K562 (cell line): Measurements from ENCODE around the gene EPHA4. TPM values are rescaled to one million over a fixed set of nuclear protein-coding genes. Genes with fewer than 3 reads are reported as not detected.

Source experiments
- ATAC-seq: fragments of 200-7000 bp; cut with Tn5 transposase; 3 replicates; pipeline ENCODE4 v1.9.1; 2020; ENCODE audit warnings: moderate library complexity
- BruUV-seq: library from RNA; stranded (reverse); fragments of 400-500 nt; replicated peaks from 2 replicates; lab custom pipeline; 2021; lab: Mats Ljungman, UMichigan
- CTCF ChIA-PET: fragments of 300-600 bp; formaldehyde crosslinking; extraction: SDS; loops from one replicate; lab custom pipeline; 2021; ENCODE audit warnings: low intra/inter-chr PET ratio; lab: Yijun Ruan, JAX
- POLR2A ChIA-PET: fragments of 300-600, 350-650 bp; sonication (Branson Sonifier 250); formaldehyde crosslinking; extraction: SDS; loops from one replicate; lab custom pipeline; 2021; ENCODE audit warnings: antibody characterized with exemption, inconsistent platforms; lab: Yijun Ruan, JAX
- DNase-seq, 4 experiments: peaks; one replicate each; pipeline versions ENCODE4 v3.0.0 to v3.0.0-alpha.2; 2011 to 2018; ENCODE audit warnings: low spot score in 3 of 4, mixed read lengths in 3 of 4; ENCODE audit errors: extremely low read depth in 1 of 4
- FAIRE-seq: peaks from 2 replicates; lab custom pipeline; 2011; peaks lifted over from hg19 to GRCh38; lab: Jason Lieb, UNC
- H2AFZ ChIP-seq: 2 replicates; pipeline ENCODE4 v1.6.0; 2011; ENCODE audit warnings: low read depth, low read length, control low read depth, inconsistent platforms
- H3K27ac ChIP-seq: fragments of 200-600 bp; 3 replicates; pipeline ENCODE4 v1.8.0; 2011; ENCODE audit warnings: low read depth, mild to moderate bottlenecking, control low read depth, inconsistent platforms, low read length, moderate library complexity, mixed read lengths; ENCODE audit errors: extremely low read depth
- H3K27me3 ChIP-seq, 2 experiments: fragments of 300-600 bp in 1 of 2; 2 replicates in 1 of 2; 3 replicates in 1 of 2; pipeline versions ENCODE4 v1.6.0 to v1.8.0; 2011; ENCODE audit warnings: inconsistent platforms in 2 of 2, low read length in 2 of 2, mild to moderate bottlenecking in 1 of 2, mixed read lengths in 1 of 2, moderate library complexity in 1 of 2; ENCODE audit not compliant: control insufficient read depth in 2 of 2, insufficient read depth in 2 of 2
- H3K36me3 ChIP-seq: fragments of 300-600 bp; 3 replicates; pipeline ENCODE4 v1.8.0; 2011; ENCODE audit warnings: mild to moderate bottlenecking, low read length, inconsistent platforms; ENCODE audit not compliant: control insufficient read depth, insufficient read depth
- H3K4me1 ChIP-seq, 2 experiments: fragments of 200-600 bp in 1 of 2; replicated peaks in 1 of 2; 2 replicates in 1 of 2; 3 replicates in 1 of 2; pipeline versions ENCODE4 v1.5.1 to v1.8.0; 2011; ENCODE audit warnings: inconsistent platforms in 2 of 2, low read length in 2 of 2, mild to moderate bottlenecking in 1 of 2, mixed read lengths in 1 of 2, moderate library complexity in 1 of 2; ENCODE audit not compliant: control insufficient read depth in 2 of 2, insufficient read depth in 2 of 2
- H3K4me2 ChIP-seq: 2 replicates; pipeline ENCODE4 v1.6.1; 2011; ENCODE audit warnings: low read length, control low read depth, inconsistent platforms, mixed read lengths; ENCODE audit not compliant: insufficient read depth
- H3K4me3 ChIP-seq: fragments of 200-600 bp; sonication (generic), shearing (Covaris generic); 2 replicates; pipeline ENCODE4 v1.5.1; 2016; ENCODE audit warnings: control low read depth, inconsistent platforms
- H3K79me2 ChIP-seq: fragments of 200-600 bp; 3 replicates; pipeline ENCODE4 v1.8.0; 2011; ENCODE audit warnings: low read length, inconsistent platforms; ENCODE audit not compliant: control insufficient read depth, insufficient read depth
- H3K9ac ChIP-seq, 2 experiments: 2 replicates each; pipeline versions ENCODE4 v1.6.0 to v1.6.1; 2011; ENCODE audit warnings: low read depth in 2 of 2, low read length in 2 of 2, control low read depth in 1 of 2, inconsistent platforms in 1 of 2, mild to moderate bottlenecking in 1 of 2, mixed read lengths in 1 of 2; ENCODE audit not compliant: insufficient read depth in 1 of 2
- H3K9me1 ChIP-seq: one replicate; pipeline ENCODE4 v1.6.0; 2011; ENCODE audit warnings: inconsistent platforms, mild to moderate bottlenecking, low read length, moderate library complexity; ENCODE audit not compliant: control insufficient read depth, insufficient read depth
- H3K9me3 ChIP-seq: replicated peaks from 2 replicates; pipeline ENCODE4 v1.5.1; 2011; ENCODE audit warnings: low read depth, low read length, inconsistent platforms; ENCODE audit not compliant: control insufficient read depth, insufficient read depth
- H4K20me1 ChIP-seq: replicated peaks from 2 replicates; pipeline ENCODE4 v1.6.1; 2011; ENCODE audit warnings: low read length, inconsistent platforms, mixed read lengths; ENCODE audit not compliant: control insufficient read depth, insufficient read depth
- CEBPG ChIP-seq, 3 experiments: fragments of 200-800 bp in 1 of 3; sonication (Bioruptor generic) in 1 of 3; sonication (generic) in 1 of 3; formaldehyde crosslinking in 1 of 3; IDR thresholded peaks in 2 of 3; conservative IDR thresholded peaks in 1 of 3; 2 replicates each; pipeline versions ENCODE4 v1.6.1 to v1.8.0; 2016 to 2022; ENCODE audit warnings: missing compliant biosample characterization in 2 of 3, missing genetic modification characterization in 2 of 3, mild to moderate bottlenecking in 1 of 3, missing genetic modification reagents in 1 of 3
- MEF2D ChIP-seq: conservative IDR thresholded peaks from 2 replicates; pipeline ENCODE4 v1.6.1; 2016; ENCODE audit warnings: low read depth, missing genetic modification characterization, missing compliant biosample characterization
- SMAD4 ChIP-seq: fragments of 250-450 bp; sonication (Bioruptor Pico); conservative IDR thresholded peaks from 2 replicates; pipeline ENCODE4 v1.8.0; 2021; ENCODE audit warnings: inconsistent platforms, mild to moderate bottlenecking, moderate library complexity
- ZNF174 ChIP-seq: fragments of 250-450 bp; sonication (Bioruptor Pico); IDR thresholded peaks from 2 replicates; pipeline ENCODE4 v1.4.0; 2020; ENCODE audit warnings: mild to moderate bottlenecking
- WGBS: fragments of 100-300 bp; shearing (Covaris generic); methylation state at CpG from one replicate; pipeline ENCODE4 v1.1.6; 2016; ENCODE audit warnings: low coverage, mixed read lengths; ENCODE audit not compliant: insufficient coverage; ENCODE audit errors: missing lambda C conversion rate; 5-methylcytosine and 5-hydroxymethylcytosine counted together
- in situ Hi-C: fragments of 300-500 bp; cut with MboI; formaldehyde crosslinking; loops from 4 replicates; pipeline ENCODE4 v1.15.0; 2018; ENCODE audit warnings: inconsistent platforms, mixed read lengths
- intact Hi-C: fragments of 100-400 bp; cut with micrococcal nuclease; formaldehyde crosslinking; loops from 2 replicates; pipeline ENCODE4 v1.14.2; 2022
- polyA plus RNA-seq, 8 experiments: library from polyadenylated mRNA; depleted of rRNA in 4 of 8; stranded (reverse) in 5 of 8; unstranded in 3 of 8; fragments of >200 nt; fragmentation: Nextera tagmentation in 2 of 8; fragmentation: Illumina TruSeq in 1 of 8; extraction: Ambion mirVana in 2 of 8; extraction: Trizol in 1 of 8; gene quantifications; 2 replicates each; pipeline versions ENCODE4 v1.2.1 to v1.2.3, GENCODE V29; 2011 to 2014; ENCODE audit warnings: inconsistent platforms in 1 of 8, missing spikeins in 1 of 8
- total RNA-seq, 7 experiments: library from RNA; depleted of rRNA in 6 of 7; stranded (reverse); fragments of >200 nt in 6 of 7; fragmentation: Illumina TruSeq in 2 of 7; extraction: Trizol in 2 of 7; gene quantifications; 2 replicates each; pipeline versions ENCODE4 v1.2.1 to v1.2.3, GENCODE V29; 2011 to 2021; ENCODE audit warnings: low replicate concordance in 1 of 7

The EPHA4 gene
- total and polyA plus RNA-seq, 9 of the 15 experiments (the other 6 are each of a cell fraction or from before 2014, with no cell fraction given): 0.07 to 0.09 (median 0.07) TPM; not detected in 6

- Histone ChIP-seq H3K79me2 (no peaks in the 10 kb centered on the region), H3K9ac (no peak overlapping the region), H3K27me3 (no peaks in the 10 kb centered on the region), H3K4me1 (no peaks in the 10 kb centered on the region)
- ATAC-seq: no peak
- BruUV-seq: no TSS peak
- no peak for TF ChIP-seq CEBPG (CRISPR knock-in tag; IDR thresholded peaks at IDR 0.05)
- TF ChIP-seq CEBPG (tag; conservative IDR thresholded peaks at IDR 0.05 in 1 of 2, IDR thresholded peaks at IDR 0.05 in 1 of 2): 0 out of 4 replicates have a peak, but pooled peaks of 1 of the 2 experiments have one; percentile 24
- no peak for TF ChIP-seq MEF2D (tag)
- TF ChIP-seq, all 486 proteins: peak for 1
- CTCF ChIA-PET: no interaction called here
- 0% methylated on average over 1 of the region's 1 CpG for WGBS
- no peaks in the 10 kb centered on the region for H4K20me1 ChIP-seq
- in situ Hi-C loops: no loop called here
- H3K9me1 ChIP-seq: no peaks in the 10 kb centered on the region
- H3K4me2 ChIP-seq: no peak overlapping the region
- no peak overlapping the region for H3K27ac ChIP-seq
- DNase-seq (no peak), FAIRE-seq (no peak)
- no peak overlapping the region for H3K4me3 ChIP-seq
- no peak overlapping the region for H2AFZ ChIP-seq
- intact Hi-C loops: no loop called here
- no peaks in the 10 kb centered on the region for H3K9me3 ChIP-seq
- no peaks in the 10 kb centered on the region for H3K36me3 ChIP-seq
- POLR2A ChIA-PET: no interaction called here
Measured at GRCh38 chr2:221476195-221476594, 95.9 kb downstream of the EPHA4 start.

DNA sequence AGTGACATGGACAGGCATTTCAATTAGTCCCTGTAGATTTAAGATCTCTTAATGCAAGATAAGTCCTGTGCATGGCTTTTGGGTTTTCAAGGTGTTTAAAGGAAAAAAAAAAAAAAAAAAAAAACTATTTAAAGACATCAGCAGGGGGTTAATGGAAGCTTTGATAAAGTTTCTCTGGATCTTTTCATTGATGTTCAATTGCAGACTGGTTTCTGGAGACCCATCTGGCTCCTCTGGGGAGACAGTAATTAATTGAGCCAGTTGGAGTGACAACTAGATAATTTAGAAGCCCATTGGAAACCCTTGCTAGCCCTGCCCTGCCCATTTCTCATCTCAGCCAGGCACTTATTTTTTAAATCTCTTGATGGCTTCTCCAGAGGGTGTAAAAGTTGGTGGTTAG lies 98.7 kb downstream of the EPHA4 start:
- no peak overlapping the region for H3K9ac ChIP-seq
- H3K36me3 ChIP-seq: no peaks in the 10 kb centered on the region
- TF ChIP-seq ZNF174 (CRISPR knock-in tag) (no peak), SMAD4 (CRISPR knock-in tag) (no peak)
- no peaks in the 10 kb centered on the region for H3K4me1 ChIP-seq
- no peak overlapping the region for H2AFZ ChIP-seq
- BruUV-seq: no TSS peak
- POLR2A ChIA-PET: no interaction called here
- H3K4me3 ChIP-seq: no peak overlapping the region
- in situ Hi-C loops (no loop called here), intact Hi-C loops (no loop called here)
- no peak overlapping the region for H3K4me2 ChIP-seq
- H3K9me1 ChIP-seq: no peaks in the 10 kb centered on the region
- ATAC-seq (no peak), DNase-seq (no peak), FAIRE-seq (no peak)
- H3K27ac ChIP-seq: no peak overlapping the region
- no peaks in the 10 kb centered on the region for H3K79me2 ChIP-seq
- CTCF ChIA-PET: no interaction called here
- no peaks in the 10 kb centered on the region for H3K9me3 ChIP-seq
- no peaks in the 10 kb centered on the region for H3K27me3 ChIP-seq
- H4K20me1 ChIP-seq: no peaks in the 10 kb centered on the region
